ENCODE results near the gene CTDSPL.
"Not testable (repeated sequence)": the region's sequence is repeated elsewhere in the genome, so short reads cannot be mapped to it uniquely, and the experiment has no call there.

Gene CTDSPL

GRCh38 chr3:37971467-37971866, 109.8 kb downstream of the CTDSPL start:
- DNase-seq (ENCODE audit: low read depth): no peak
- TF ChIP-seq CTCF (IDR thresholded peaks at IDR 0.05; ENCODE audit: low read length, missing control alignments): no peak

GRCh38 chr3:37972056-37972455, 110.4 kb downstream of the CTDSPL start:
- H3K4me3 ChIP-seq (replicated peaks; ENCODE audit: low read depth, low read length); DNase-seq (ENCODE audit: low read depth): not testable (repeated sequence)

More at GRCh38 chr3:37971467-37971866, 109.8 kb downstream of the CTDSPL start:
- H3K4me3 ChIP-seq (replicated peaks; ENCODE audit: low read depth, low read length): no peak overlapping the region

GRCh38 chr3:37973246-37974054, 111.8 kb downstream of the CTDSPL start:
- DNase-seq (ENCODE audit: low read depth): no peak
- H3K4me3 ChIP-seq (replicated peaks; ENCODE audit: low read depth, low read length): no peak overlapping the region
- TF ChIP-seq CTCF (IDR thresholded peaks at IDR 0.05; ENCODE audit: low read length, missing control alignments): no peak

GRCh38 chr3:37974121-37975083, 112.7 kb downstream of the CTDSPL start:
- TF ChIP-seq CTCF (IDR thresholded peaks at IDR 0.05; ENCODE audit: low read length, missing control alignments): peak; percentile 84
- H3K4me3 ChIP-seq (replicated peaks; ENCODE audit: low read depth, low read length): no peak overlapping the region
- DNase-seq (ENCODE audit: low read depth): peak; percentile 75

- DNase-seq (ENCODE audit: low read depth): no peak
- TF ChIP-seq CTCF (IDR thresholded peaks at IDR 0.05; ENCODE audit: low read length, missing control alignments): no peak
Measured at GRCh38 chr3:37979541-37980461, 118.1 kb downstream of the CTDSPL start.

GRCh38 chr3:37980462-37981347, 119.0 kb downstream of the CTDSPL start:
- no peak for DNase-seq (ENCODE audit: low read depth)
- no peak overlapping the region for H3K4me3 ChIP-seq (replicated peaks; ENCODE audit: low read depth, low read length)
- TF ChIP-seq CTCF (IDR thresholded peaks at IDR 0.05; ENCODE audit: low read length, missing control alignments): no peak

More at GRCh38 chr3:37979541-37980461, 118.1 kb downstream of the CTDSPL start:
- H3K4me3 ChIP-seq (replicated peaks; ENCODE audit: low read depth, low read length): no peak overlapping the region
